HG02588 (cell line): Measurements from ENCODE around the gene CDK16.

Experiments used
- ATAC-seq: cut with Tn5 transposase; IDR thresholded peaks from one replicate; pipeline ENCODE4 v1.9.1; 2021; ENCODE audit warnings: mild to moderate bottlenecking, moderate library complexity; ENCODE audit not compliant: unreplicated experiment

The CDK16 gene

GRCh38 chrX:47206316-47206715 is 12.2 kb upstream of the CDK16 start:
- no peak for ATAC-seq

GRCh38 chrX:47208108-47208507 is 10.4 kb upstream of the CDK16 start:
- no peak for ATAC-seq

GRCh38 chrX:47209508-47210238 is 8.8 kb upstream of the CDK16 start:
- ATAC-seq: no peak

- ATAC-seq: no peak
Measured at GRCh38 chrX:47210661-47211425, 7.6 kb upstream of the CDK16 start.

- no peak for ATAC-seq
Measured at GRCh38 chrX:47212381-47213293, 5.8 kb upstream of the CDK16 start.

- ATAC-seq: no peak
Measured at GRCh38 chrX:47214435-47215077, 3.9 kb upstream of the CDK16 start.

GRCh38 chrX:47215291-47215900 is 3.1 kb upstream of the CDK16 start:
- ATAC-seq: no peak

- ATAC-seq: no peak
Measured at GRCh38 chrX:47216393-47216925, 2.0 kb upstream of the CDK16 start.

GRCh38 chrX:47217121-47217851 is 1.2 kb upstream of the CDK16 start:
- no peak for ATAC-seq

- peak; percentile 86 for ATAC-seq
Measured at GRCh38 chrX:47217852-47218279, 615 bp upstream of the CDK16 start.

- ATAC-seq: no peak
Measured at GRCh38 chrX:47218920-47219815, 687 bp downstream of the CDK16 start.

- ATAC-seq: no peak
Measured at GRCh38 chrX:47221756-47222155, 3.3 kb downstream of the CDK16 start.

- ATAC-seq: no peak
Measured at GRCh38 chrX:47222751-47223350, 4.4 kb downstream of the CDK16 start.

- no peak for ATAC-seq
Measured at GRCh38 chrX:47223476-47224250, 5.2 kb downstream of the CDK16 start.

- ATAC-seq: no peak
Measured at GRCh38 chrX:47224266-47224895, 5.9 kb downstream of the CDK16 start.

- no peak for ATAC-seq
Measured at GRCh38 chrX:47224896-47225290, 6.4 kb downstream of the CDK16 start.

- ATAC-seq: no peak
Measured at GRCh38 chrX:47226071-47226470, 7.6 kb downstream of the CDK16 start.
